ENCODE results near the gene NAPG.
"Not testable (repeated sequence)": the region's sequence is repeated elsewhere in the genome, so short reads cannot be mapped to it uniquely, and the experiment has no call there.

Gene NAPG

GRCh38 chr18:10525697-10526560 lies at the start of gene NAPG:
TSS of gene NAPG (plus strand) at chr18:10526027. CDS start at chr18:10526103, 76 bp downstream.
- peak; percentile 94 for DNase-seq

- no peak for DNase-seq
These were observed 49.5 kb upstream of the NAPG start for GRCh38 chr18:10476338-10476791.

GRCh38 chr18:10477121-10477862 lies 48.5 kb upstream of the NAPG start:
- DNase-seq, result no peak

GRCh38 chr18:10477863-10478260 lies 48.0 kb upstream of the NAPG start:
- no peak for DNase-seq

- DNase-seq, result no peak
These were observed 44.0 kb upstream of the NAPG start for GRCh38 chr18:10481831-10482230.

GRCh38 chr18:10482363-10482984 lies 43.4 kb upstream of the NAPG start:
- no peak for DNase-seq

GRCh38 chr18:10482985-10483949 lies 42.6 kb upstream of the NAPG start:
- DNase-seq, result no peak

- DNase-seq, result no peak
These were observed 40.4 kb upstream of the NAPG start for GRCh38 chr18:10485475-10485874.

- no peak for DNase-seq
These were observed 39.5 kb upstream of the NAPG start for GRCh38 chr18:10486362-10486761.

- DNase-seq, result no peak
These were observed 38.7 kb upstream of the NAPG start for GRCh38 chr18:10487154-10487553.

GRCh38 chr18:10488017-10488416 lies 37.8 kb upstream of the NAPG start:
- DNase-seq, result no peak

GRCh38 chr18:10490401-10491165 lies 35.2 kb upstream of the NAPG start:
- DNase-seq, result no peak

GRCh38 chr18:10495936-10496335 lies 29.9 kb upstream of the NAPG start:
- DNase-seq, result no peak

GRCh38 chr18:10497206-10497749 lies 28.5 kb upstream of the NAPG start:
- DNase-seq, result no peak

- DNase-seq, result no peak
These were observed 26.6 kb upstream of the NAPG start for GRCh38 chr18:10499230-10499629.

- no peak for DNase-seq
These were observed 25.8 kb upstream of the NAPG start for GRCh38 chr18:10500038-10500437.

GRCh38 chr18:10504723-10505122 lies 21.1 kb upstream of the NAPG start:
- no peak for DNase-seq

- DNase-seq, result not testable (repeated sequence)
These were observed 19.9 kb upstream of the NAPG start for GRCh38 chr18:10505892-10506291.

GRCh38 chr18:10508591-10508990 lies 17.2 kb upstream of the NAPG start:
- DNase-seq, result no peak

- DNase-seq, result no peak
These were observed 14.6 kb upstream of the NAPG start for GRCh38 chr18:10511236-10511635.

GRCh38 chr18:10514082-10514481 lies 11.7 kb upstream of the NAPG start:
- DNase-seq, result no peak

All from right forelimb (tissue), 1 donor.